Thoracic aorta (tissue), 2 donors: ENCODE data around the gene NAA25. TPM values are rescaled to one million over a fixed set of nuclear protein-coding genes. Genes with fewer than 3 reads are reported as not detected.

Experiments used
- ATAC-seq: fragments of 150-250 bp; one replicate; pipeline ENCODE4 v1.8.0; 2017; ENCODE audit warnings: low read depth; ENCODE audit not compliant: insufficient number of reproducible peaks, low FRiP score
- DNase-seq: peaks from one replicate; pipeline ENCODE4 v3.0.0-alpha.2; 2020; ENCODE audit warnings: low spot score
- H3K27ac ChIP-seq, 2 donors: fragments of 200-600 bp; sonication (generic); 1 replicate in 1 of 2; 2 replicates in 1 of 2; pipeline ENCODE4 v1.5.1; 2016; ENCODE audit warnings: mild to moderate bottlenecking in 2 of 2, moderate library complexity in 2 of 2
- H3K27me3 ChIP-seq: fragments of 200-600 bp; sonication (generic); replicated peaks from 2 replicates; pipeline ENCODE4 v1.6.0; 2016; ENCODE audit warnings: mild to moderate bottlenecking; ENCODE audit not compliant: insufficient read depth
- H3K36me3 ChIP-seq: fragments of 200-600 bp; sonication (generic); one replicate; pipeline ENCODE4 v1.5.1; 2016
- H3K4me1 ChIP-seq, 2 donors: fragments of 200-600 bp; sonication (generic); 1 replicate in 1 of 2; 2 replicates in 1 of 2; pipeline versions ENCODE4 v1.5.1 to v1.6.0; 2016; ENCODE audit warnings: low read depth in 2 of 2, mild to moderate bottlenecking in 1 of 2; ENCODE audit not compliant: control insufficient read depth in 1 of 2
- H3K4me3 ChIP-seq: fragments of 200-600 bp; sonication (generic); 2 replicates; pipeline ENCODE4 v1.5.1; 2016; ENCODE audit warnings: mild to moderate bottlenecking
- H3K9me3 ChIP-seq: fragments of 200-600 bp; sonication (generic); 2 replicates; pipeline ENCODE4 v1.5.1; 2016
- CTCF ChIP-seq: fragments of 200-600 bp; sonication (generic); IDR thresholded peaks from one replicate; pipeline ENCODE4 v1.5.1; 2019; ENCODE audit warnings: antibody characterized with exemption
- total RNA-seq, 2 donors: library from RNA; depleted of rRNA; stranded (reverse); fragments of >200 nt; gene quantifications; one replicate each; pipeline versions ENCODE4 v1.1.0 to v1.2.3, GENCODE V29; 2016

Gene NAA25
- total RNA-seq = 10 to 100 TPM; 16.4 to 52.1 TPM

- Histone ChIP-seq H3K9me3 (no peaks in the 10 kb centered on the region), H3K4me3 (peak within 1 kb of the TSS; percentile 93), H3K27me3 (no peaks in the 10 kb centered on the region), H3K4me1 (peaks cover 18 to 25% of the 10 kb centered on the region in 2 donors), H3K36me3 (no peaks in the 10 kb centered on the region), H3K27ac (peak within 1 kb of the TSS; percentile 94 to 95)
- no peak for TF ChIP-seq CTCF
- ATAC-seq (peak; percentile 86), DNase-seq (peak; percentile 72)
These were observed at the start of gene NAA25 for GRCh38 chr12:112108202-112109079. Gene NAA25 (minus strand): TSS chr12:112108783. CDS start chr12:112108773, 10 bp downstream.

GRCh38 chr12:112153893-112154219, 45.3 kb upstream of the NAA25 start:
- peaks cover 66% of the 10 kb centered on the region for H3K36me3 ChIP-seq
- H3K27me3 ChIP-seq = no peaks in the 10 kb centered on the region
- H3K9me3 ChIP-seq = no peaks in the 10 kb centered on the region
- no peak for DNase-seq
- ATAC-seq = no peak
- H3K27ac ChIP-seq = no peak overlapping the region
- TF ChIP-seq CTCF = no peak
- H3K4me3 ChIP-seq = no peak overlapping the region
- no peaks in the 10 kb centered on the region for H3K4me1 ChIP-seq

- peaks cover 67% of the 10 kb centered on the region for H3K36me3 ChIP-seq
- no peak overlapping the region for H3K4me3 ChIP-seq
- no peak for TF ChIP-seq CTCF
- H3K4me1 ChIP-seq = no peaks in the 10 kb centered on the region
- ATAC-seq (no peak), DNase-seq (no peak)
- no peaks in the 10 kb centered on the region for H3K9me3 ChIP-seq
- no peak overlapping the region for H3K27ac ChIP-seq
- H3K27me3 ChIP-seq = no peaks in the 10 kb centered on the region
These were observed 44.8 kb upstream of the NAA25 start for GRCh38 chr12:112153181-112153892.

- Histone ChIP-seq H3K4me1 (no peaks in the 10 kb centered on the region), H3K27ac (no peak overlapping the region), H3K4me3 (no peak overlapping the region), H3K27me3 (no peaks in the 10 kb centered on the region), H3K36me3 (peaks cover 73% of the 10 kb centered on the region), H3K9me3 (no peaks in the 10 kb centered on the region)
- TF ChIP-seq CTCF = no peak
- DNase-seq (no peak), ATAC-seq (no peak)
These were observed 43.4 kb upstream of the NAA25 start for GRCh38 chr12:112151766-112152541.

GRCh38 chr12:112149596-112149995, 41.0 kb upstream of the NAA25 start:
- no peak for DNase-seq

More at GRCh38 chr12:112149596-112149995, 41.0 kb upstream of the NAA25 start:
- H3K9me3 ChIP-seq = no peaks in the 10 kb centered on the region
- ATAC-seq = no peak
- H3K4me1 ChIP-seq = no peaks in the 10 kb centered on the region
- no peak for TF ChIP-seq CTCF
- H3K27ac ChIP-seq = no peak overlapping the region
- H3K36me3 ChIP-seq = peaks cover 81% of the 10 kb centered on the region
- no peaks in the 10 kb centered on the region for H3K27me3 ChIP-seq
- no peak overlapping the region for H3K4me3 ChIP-seq
